Thyroid gland (tissue), 4 donors: ENCODE data around the gene MIA2.

Experiments used
- CTCF ChIP-seq, 6 experiments: fragments of 200-600 bp in 3 of 6; fragments of 450-650 bp in 3 of 6; sonication (generic) in 3 of 6; IDR thresholded peaks; one replicate each; pipeline ENCODE4 v1.5.1; 2016 to 2019; ENCODE audit warnings: antibody characterized with exemption in 6 of 6, mild to moderate bottlenecking in 2 of 6, inconsistent platforms in 1 of 6, moderate library complexity in 1 of 6
- POLR2A ChIP-seq, 2 donors: fragments of 450-650 bp; IDR thresholded peaks; one replicate each; pipeline ENCODE4 v1.6.1; 2017; ENCODE audit warnings: antibody characterized with exemption in 2 of 2, mild to moderate bottlenecking in 2 of 2, moderate library complexity in 1 of 2

- no peak for TF ChIP-seq CTCF (IDR thresholded peaks at IDR 0.05)
- no peak for TF ChIP-seq POLR2A (IDR thresholded peaks at IDR 0.05)
Observed at GRCh38 chr14:39316830-39317553, 83.3 kb downstream of the MIA2 start.
